Measurements from ENCODE around the gene TIMP3. TPM values are rescaled to one million over a fixed set of nuclear protein-coding genes. Genes with fewer than 3 reads are reported as not detected.
A peak's percentile ranks its signal among the peaks of the same experiment; 100 is the strongest.

Gene TIMP3
- polyA plus RNA-seq, 1 of the 3 experiments (the other 2 are of a cell fraction) = 26.1 TPM

GRCh38 chr22:32850591-32851517 is 49.3 kb downstream of the TIMP3 start:
- Histone ChIP-seq H3K27ac (ENCODE audit: low read depth in 2 of 2, low read length in 1 of 2) (no peak overlapping the region), H3K4me2 (no peak overlapping the region), H3K9me2 (no peaks in the 10 kb centered on the region), H3K4me1 (ENCODE audit: control insufficient read depth in 1 of 2, insufficient read depth in 2 of 2, low read depth in 1 of 2, low read length in 1 of 2) (peaks cover 0 to 26% of the 10 kb centered on the region in 2 experiments; a peak in 2 of 4 replicates), H3K9me3 (no peaks in the 10 kb centered on the region), H4K20me1 (ENCODE audit: insufficient read depth) (no peaks in the 10 kb centered on the region), H3K27me3 (ENCODE audit: insufficient read depth) (no peaks in the 10 kb centered on the region), H3K36me3 (replicated peaks in 1 of 2; ENCODE audit: control insufficient read depth in 1 of 2, insufficient read depth in 2 of 2, low read length in 1 of 2) (no peaks in the 10 kb centered on the region), H3K4me3 (ENCODE audit: low read depth in 2 of 2, low read length in 1 of 2) (no peak overlapping the region), H3K9ac (no peak overlapping the region), H3F3A (replicated peaks; ENCODE audit: insufficient read depth) (no peaks in the 10 kb centered on the region), H3K79me2 (ENCODE audit: insufficient read depth) (no peaks in the 10 kb centered on the region), H2AFZ (ENCODE audit: low read depth) (no peak overlapping the region)
- WGBS (ENCODE audit: low lambda C conversion rate) = 65% methylated on average over 10 of the region's 11 CpGs
- ChIA-PET POLR2A (no interaction called here), CTCF (interaction anchor here (0.9 to 4.1 kb wide), 3 partner anchors 15 to 135 kb away, joined by 3 to 16 read pairs (median 3); no protein-coding TSS in a partner anchor)
- DNase-seq = no peak
- no peak for TF ChIP-seq ELF1 (IDR thresholded peaks at IDR 0.05)
- no peak for TF ChIP-seq RFX5 (IDR thresholded peaks at IDR 0.05; ENCODE audit: low read length)
- no peak for TF ChIP-seq SMC3 (IDR thresholded peaks at IDR 0.05; ENCODE audit: low read depth, low read length)
- TF ChIP-seq NFIC (IDR thresholded peaks at IDR 0.05; ENCODE audit: borderline replicate concordance) = no peak

DNA sequence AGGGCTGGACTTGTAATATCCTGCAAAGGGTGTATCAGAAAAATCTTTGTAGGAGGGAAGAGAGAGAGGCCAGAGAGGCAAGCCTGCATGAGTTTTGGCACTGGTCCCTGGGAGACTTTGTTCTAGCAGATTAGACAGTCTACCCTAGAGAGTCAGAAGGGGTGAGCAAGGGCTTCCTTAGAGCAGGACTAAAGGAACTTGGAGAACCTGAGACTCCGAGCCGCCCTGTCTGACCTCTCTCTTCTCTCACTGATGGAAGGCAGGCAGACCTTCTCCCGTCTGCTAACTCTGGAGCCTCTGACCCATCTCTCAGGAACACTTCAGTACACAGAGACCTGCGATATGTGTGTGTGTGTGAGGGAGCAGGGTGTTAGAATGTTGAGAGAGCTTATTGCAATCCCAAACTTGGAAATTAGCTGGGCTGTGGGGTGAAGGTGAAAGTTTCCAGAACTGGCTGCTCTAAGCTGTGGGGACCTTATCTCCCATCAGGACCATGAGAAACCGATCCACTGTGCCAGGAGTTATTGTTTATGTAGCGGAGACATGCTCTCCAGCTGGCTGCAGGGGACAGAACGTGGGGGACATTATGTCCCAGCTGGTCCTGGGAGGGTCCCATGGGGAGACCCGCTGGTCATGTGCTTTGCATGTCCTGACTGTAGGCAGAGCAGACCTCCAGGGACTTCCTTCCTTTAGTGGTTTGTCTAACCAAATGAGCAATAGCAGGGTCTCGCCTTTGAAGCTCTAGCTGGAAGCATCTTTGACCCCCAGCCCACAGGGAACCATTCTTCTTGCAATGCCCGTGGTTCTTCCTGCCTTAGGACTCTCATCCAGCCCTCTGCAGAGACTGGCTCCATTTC is 51.1 kb downstream of the TIMP3 start:
- Histone ChIP-seq H3K27me3 (ENCODE audit: insufficient read depth) (no peaks in the 10 kb centered on the region), H2AFZ (ENCODE audit: low read depth) (no peak overlapping the region), H3F3A (replicated peaks; ENCODE audit: insufficient read depth) (no peaks in the 10 kb centered on the region), H3K9me2 (no peaks in the 10 kb centered on the region), H3K4me1 (ENCODE audit: control insufficient read depth in 1 of 2, insufficient read depth in 2 of 2, low read depth in 1 of 2, low read length in 1 of 2) (peaks cover 0 to 23% of the 10 kb centered on the region in 2 experiments; a peak in 2 of 4 replicates), H3K36me3 (replicated peaks in 1 of 2; ENCODE audit: control insufficient read depth in 1 of 2, insufficient read depth in 2 of 2, low read length in 1 of 2) (no peaks in the 10 kb centered on the region), H3K9me3 (no peaks in the 10 kb centered on the region), H3K4me2 (no peak overlapping the region), H3K4me3 (ENCODE audit: low read depth in 2 of 2, low read length in 1 of 2) (no peak overlapping the region), H3K27ac (ENCODE audit: low read depth in 2 of 2, low read length in 1 of 2) (peak overlapping the region in 1 of 2 experiments; percentile 65; a peak in 2 of 4 replicates), H4K20me1 (ENCODE audit: insufficient read depth) (no peaks in the 10 kb centered on the region), H3K9ac (no peak overlapping the region), H3K79me2 (ENCODE audit: insufficient read depth) (no peaks in the 10 kb centered on the region)
- peak; percentile 37 for DNase-seq
- ChIA-PET POLR2A (no interaction called here), CTCF (interaction anchor here (1.2 to 1.7 kb wide), 3 partner anchors 16 to 49 kb away, joined by 3 to 4 read pairs (median 3); no protein-coding TSS in a partner anchor)
- TF ChIP-seq GATA2 (CRISPR knock-in tag; IDR thresholded peaks at IDR 0.05) (peak; percentile 48), MEF2A (IDR thresholded peaks at IDR 0.05; ENCODE audit: borderline replicate concordance, low read depth) (no peak), RAD21 (IDR thresholded peaks at IDR 0.05; ENCODE audit: low read length) (no peak)
- TF ChIP-seq, protein P1, sequence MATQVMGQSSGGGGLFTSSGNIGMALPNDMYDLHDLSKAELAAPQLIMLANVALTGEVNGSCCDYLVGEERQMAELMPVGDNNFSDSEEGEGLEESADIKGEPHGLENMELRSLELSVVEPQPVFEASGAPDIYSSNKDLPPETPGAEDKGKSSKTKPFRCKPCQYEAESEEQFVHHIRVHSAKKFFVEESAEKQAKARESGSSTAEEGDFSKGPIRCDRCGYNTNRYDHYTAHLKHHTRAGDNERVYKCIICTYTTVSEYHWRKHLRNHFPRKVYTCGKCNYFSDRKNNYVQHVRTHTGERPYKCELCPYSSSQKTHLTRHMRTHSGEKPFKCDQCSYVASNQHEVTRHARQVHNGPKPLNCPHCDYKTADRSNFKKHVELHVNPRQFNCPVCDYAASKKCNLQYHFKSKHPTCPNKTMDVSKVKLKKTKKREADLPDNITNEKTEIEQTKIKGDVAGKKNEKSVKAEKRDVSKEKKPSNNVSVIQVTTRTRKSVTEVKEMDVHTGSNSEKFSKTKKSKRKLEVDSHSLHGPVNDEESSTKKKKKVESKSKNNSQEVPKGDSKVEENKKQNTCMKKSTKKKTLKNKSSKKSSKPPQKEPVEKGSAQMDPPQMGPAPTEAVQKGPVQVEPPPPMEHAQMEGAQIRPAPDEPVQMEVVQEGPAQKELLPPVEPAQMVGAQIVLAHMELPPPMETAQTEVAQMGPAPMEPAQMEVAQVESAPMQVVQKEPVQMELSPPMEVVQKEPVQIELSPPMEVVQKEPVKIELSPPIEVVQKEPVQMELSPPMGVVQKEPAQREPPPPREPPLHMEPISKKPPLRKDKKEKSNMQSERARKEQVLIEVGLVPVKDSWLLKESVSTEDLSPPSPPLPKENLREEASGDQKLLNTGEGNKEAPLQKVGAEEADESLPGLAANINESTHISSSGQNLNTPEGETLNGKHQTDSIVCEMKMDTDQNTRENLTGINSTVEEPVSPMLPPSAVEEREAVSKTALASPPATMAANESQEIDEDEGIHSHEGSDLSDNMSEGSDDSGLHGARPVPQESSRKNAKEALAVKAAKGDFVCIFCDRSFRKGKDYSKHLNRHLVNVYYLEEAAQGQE (IDR thresholded peaks at IDR 0.05; ENCODE audit: low read depth, low read length) = no peak
- 46% methylated on average over 9 of the region's 10 CpGs for WGBS (ENCODE audit: low lambda C conversion rate)

All from SK-N-SH (cell line).